DMS 273 treated with DMSO at 0.1 percent for 48 hours (cell line): ENCODE data around the gene PAIP2.
A peak's percentile ranks its signal among the peaks of the same experiment; 100 is the strongest.

Source experiments
- DNase-seq: peaks from one replicate; lab custom pipeline; 2025; lab: John Stamatoyannopoulos, UW

Gene PAIP2

DNA sequence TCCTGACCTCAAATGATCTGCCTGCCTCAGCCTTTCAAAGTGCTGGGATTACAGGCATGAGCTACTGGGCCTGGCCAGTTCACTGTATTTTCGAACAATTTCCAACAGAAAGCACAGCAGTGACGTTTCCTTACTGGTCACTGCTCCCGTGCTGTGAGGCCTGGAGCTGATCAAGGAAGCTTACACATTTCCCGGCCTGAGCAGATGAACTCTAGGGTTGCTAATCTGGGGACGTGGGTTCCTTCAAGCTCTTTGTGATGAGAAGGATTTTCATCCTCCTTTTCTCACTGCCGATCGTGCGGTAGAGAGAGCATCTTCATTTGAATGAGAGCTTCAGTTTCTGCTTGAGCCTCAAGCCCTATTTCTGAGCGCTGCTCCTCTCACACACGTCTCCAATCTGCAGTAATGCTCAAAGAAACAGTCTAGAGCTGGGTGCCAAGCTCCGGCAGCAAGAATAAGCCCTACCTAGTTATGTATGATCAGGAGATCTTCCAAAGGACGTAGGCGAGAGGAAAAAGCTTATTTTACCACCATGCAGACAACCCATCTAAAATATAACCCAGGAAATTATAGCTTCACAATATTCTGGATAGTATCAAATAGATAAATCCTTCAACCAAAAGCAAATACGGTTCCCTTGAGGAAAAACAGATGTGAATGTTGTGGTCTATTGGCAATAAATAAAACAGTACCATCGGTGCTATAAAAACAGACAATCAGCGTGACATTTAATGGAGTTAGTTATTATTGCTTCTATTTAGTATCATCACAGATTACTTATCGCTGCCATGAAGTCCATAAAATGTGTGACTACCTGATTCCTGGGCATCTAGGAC is 69.6 kb downstream of the PAIP2 start:
- DNase-seq: no peak

DNA sequence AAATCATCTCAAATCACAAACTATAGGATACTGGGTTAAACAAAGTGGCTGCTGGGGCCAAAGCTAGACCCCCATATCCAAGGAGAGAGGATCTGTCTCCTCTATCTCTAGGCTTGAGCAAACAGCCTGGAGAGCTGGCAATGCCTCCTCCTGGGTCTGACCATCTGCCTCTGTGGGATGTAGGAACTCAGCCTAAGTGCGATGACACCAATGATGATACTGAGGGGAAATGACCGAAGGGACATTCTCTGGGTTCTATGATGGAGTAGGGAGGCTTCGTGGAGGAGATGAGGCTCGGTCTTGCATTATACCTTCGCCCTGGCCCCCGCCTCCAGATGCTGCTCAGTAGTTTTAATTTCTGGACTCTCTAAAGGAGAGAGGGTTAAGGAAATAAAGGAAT is 71.5 kb downstream of the PAIP2 start:
- no peak for DNase-seq

DNA sequence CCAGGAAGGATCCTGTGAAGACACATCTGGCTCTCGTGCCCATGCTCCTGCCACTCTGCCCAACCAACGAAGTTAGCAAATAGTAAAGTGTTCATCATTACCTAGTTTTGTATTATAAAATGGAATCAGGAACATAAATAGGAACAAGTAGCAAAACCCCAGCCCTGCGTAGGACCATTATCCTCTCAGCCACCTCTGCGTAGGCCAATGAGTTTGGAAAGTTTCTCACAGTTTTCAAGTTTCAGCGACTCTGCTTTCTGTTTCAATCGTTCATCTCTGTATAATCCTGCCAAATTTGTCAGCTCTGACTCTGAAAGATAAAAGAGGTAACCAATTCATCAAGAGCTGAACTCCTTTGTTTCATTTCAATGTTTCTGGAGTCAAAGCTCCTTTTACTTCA is 72.3 kb downstream of the PAIP2 start:
- no peak for DNase-seq

DNA sequence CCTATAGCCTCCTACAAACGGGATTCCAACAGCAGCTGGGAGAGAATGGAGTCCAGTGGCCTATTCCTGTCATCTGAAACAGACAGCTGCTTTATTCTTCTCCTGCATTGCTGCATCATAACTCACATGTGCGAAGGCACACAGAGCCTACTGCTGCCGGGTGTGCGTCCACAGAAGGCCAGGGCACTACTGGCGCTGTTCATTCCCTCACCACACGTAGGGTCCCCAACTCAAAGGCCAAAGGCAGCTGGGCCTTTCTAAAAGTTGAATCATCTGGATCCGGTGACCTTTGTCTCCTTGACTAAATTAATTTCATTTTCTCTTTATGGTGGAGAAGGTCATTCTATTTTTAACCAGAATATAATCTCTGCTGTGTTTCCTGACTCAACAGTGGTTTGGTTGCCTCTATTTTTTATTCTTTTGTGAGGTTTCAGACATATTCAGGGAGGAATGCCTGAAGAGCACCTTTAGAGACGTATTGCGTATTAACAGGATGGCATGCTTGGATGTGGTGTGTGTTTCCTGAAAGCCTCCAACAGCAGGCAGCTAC is 73.0 kb downstream of the PAIP2 start:
- no peak for DNase-seq

DNA sequence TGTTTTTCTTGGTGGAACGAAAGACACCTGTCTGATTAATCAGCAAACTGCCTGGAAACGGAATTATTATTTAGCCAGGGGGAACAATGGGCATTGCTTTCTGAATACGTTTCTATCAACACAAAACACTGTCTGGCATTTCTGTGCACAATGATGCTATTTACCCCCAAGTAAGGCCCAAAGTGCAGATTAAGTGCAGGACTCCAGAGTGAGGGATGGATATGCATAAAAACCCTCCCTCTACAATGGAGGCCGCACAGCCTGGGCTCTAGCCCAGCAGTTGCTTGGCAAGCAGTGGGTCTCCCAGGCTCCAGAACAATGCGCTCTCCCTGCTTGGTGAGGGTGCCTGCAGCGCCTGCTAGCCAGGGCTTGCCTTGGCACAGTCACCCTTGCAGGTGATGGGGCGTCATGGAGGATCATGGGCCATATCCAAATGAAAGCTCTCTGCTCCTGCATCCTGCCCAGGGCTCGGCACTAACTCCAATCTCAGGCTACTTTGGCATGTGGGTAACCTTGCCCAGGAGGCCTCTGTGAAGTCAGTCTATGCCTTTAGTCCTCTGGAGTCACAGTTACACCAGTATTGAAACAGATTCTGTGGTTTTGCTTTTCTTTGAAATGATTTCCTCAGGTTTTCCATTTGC is 73.7 kb downstream of the PAIP2 start:
- peak; percentile 33 for DNase-seq

DNA sequence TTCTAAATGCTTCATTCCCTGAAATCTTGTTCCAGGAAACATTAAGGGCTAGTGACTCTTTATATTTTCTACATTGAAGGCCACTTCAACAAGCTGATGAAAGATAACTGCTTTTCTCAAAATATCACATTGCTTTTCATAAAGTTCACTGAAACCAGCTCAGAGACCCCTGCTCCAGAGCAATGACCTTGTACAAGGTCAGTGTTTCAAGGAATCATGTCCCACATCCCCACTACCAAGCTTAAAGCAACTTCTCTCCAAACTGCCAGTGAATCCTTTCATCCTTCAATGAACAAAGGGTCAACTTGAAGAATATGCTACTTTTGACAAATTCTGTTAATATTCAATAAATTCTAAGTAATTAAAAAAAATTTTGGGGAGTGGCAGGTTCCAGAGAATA is 74.2 kb downstream of the PAIP2 start:
- DNase-seq: no peak

DNA sequence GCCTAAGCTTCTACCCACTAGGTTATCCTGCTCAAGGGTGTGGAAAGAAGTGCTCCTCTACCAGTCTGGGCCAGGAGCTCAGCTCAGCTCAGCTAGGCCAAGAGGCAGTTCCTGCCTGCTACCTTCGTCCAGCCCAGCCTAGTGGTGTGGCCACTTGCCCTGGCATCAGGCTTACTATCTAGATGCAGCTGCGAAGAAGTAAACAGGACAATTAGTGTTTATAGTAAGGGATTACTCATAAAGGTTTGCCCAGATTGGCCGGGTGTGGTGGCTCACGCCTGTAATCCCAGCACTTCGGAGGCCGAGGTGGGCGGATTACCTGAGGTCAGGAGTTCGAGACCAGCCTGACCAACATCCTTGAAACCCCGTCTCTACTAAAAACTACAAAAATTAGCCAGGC is 75.0 kb downstream of the PAIP2 start:
- no peak for DNase-seq

DNA sequence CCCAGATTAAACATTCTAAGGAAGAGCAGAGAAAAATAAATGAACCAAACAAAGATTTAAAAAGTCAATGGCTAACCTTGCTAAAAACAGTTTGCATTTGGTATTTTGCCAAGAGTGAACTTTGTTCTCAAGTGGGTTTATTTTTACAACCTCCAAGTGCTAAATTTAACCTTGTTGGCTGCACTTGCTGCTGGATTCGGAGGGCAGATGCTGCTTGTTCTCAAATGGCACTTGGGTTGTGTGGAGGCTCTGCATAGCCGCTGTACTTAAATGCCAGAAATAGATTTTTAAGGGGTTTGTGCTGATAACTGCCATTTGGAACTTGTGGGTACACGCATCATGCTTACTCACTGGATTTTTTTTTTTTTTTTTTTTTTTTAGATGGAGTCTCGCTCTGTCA is 75.6 kb downstream of the PAIP2 start:
- peak; percentile 61 for DNase-seq

DNA sequence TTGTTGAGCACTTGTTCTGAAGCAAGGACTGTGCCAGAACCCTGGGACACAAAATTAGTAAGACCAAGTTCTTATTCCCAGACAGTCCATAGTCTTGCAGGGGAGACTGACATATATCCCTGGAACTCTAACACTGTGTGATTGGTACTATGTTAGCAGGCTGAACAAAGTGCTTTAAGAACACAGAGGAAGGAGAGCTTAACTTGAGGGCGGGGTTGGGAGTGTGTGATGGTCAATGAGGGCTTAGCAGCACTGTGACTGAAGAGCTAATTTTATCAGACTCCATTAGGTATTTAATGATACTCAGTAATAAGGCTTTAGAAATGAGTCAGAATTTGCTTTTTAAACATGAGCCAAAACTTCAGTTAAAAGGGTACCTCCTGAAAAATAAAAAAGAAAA is 77.1 kb downstream of the PAIP2 start:
- no peak for DNase-seq
